ENCODE results near the gene PRR36. TPM values are rescaled to one million over a fixed set of nuclear protein-coding genes. Genes with fewer than 3 reads are reported as not detected.

The PRR36 gene
- total and polyA plus RNA-seq, 8 donors: 0.18 to 0.61 (median 0.47) TPM; not detected in 4

DNA sequence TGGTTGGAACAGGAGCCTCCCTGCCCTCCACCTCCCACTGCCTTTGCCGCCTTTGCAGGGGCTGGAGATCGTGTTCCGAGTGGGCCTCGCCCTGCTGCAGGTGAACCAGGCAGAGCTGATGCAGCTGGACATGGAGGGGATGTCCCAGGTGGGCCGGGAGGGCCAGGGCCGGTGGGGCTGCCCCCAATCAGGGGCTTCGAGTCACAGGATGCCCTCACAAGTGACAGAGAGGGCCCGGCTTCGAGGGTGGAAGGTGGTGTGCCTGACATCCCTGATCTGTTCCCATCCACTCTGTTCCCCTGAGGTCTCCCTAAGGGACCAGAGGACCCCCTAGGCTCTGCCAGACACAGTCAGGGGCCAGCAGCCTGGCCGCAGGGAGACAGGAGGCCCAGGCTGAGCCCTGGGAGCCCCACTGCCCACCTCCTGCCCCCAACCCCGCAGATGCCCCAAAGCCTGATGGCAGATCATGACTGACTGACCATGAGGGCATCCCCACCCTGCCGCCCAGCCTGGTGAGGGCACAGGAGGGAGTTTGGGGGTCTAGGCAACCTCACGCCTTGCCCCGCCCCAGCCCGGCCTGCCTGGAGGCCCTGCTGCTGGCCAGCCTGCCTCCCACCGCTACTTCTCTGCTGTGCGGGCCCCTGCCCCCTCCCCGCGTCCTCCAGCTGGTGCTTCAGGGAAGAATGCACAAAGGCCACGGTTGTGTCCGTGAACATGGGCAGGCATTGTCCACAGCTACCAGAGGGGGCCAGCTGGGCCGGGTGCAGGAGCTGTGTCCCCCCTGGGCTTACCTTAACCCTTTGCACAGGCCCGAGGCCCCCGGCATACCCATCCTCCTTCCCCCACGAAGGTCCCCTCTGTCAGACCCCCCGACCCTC is 22.3 kb downstream of the PRR36 start:
- no peak overlapping the region for H3K4me3 ChIP-seq
- no peak for DNase-seq
- peaks cover 0 to 19% (median 11%) of the 10 kb centered on the region in 4 donors for H3K36me3 ChIP-seq
- no peak overlapping the region for H3K27ac ChIP-seq
- intact Hi-C loops (cut with DNase I; ENCODE audit: low total_unique reads): loop anchor here (10.0 kb wide), 1 partner anchor 73 kb away; the partner anchor contains the start of genes CTXN1 and SNAPC2
- TF ChIP-seq CTCF (IDR thresholded peaks at IDR 0.05): no peak
- TF ChIP-seq POLR2AphosphoS5 (IDR thresholded peaks at IDR 0.05): no peak
- peaks cover 0 to 18% (median 10%) of the 10 kb centered on the region in 4 donors for H3K4me1 ChIP-seq
- H3K27me3 ChIP-seq: peaks cover 0 to 16% (median 0%) of the 10 kb centered on the region in 3 donors
- WGBS, 5 donors: 84 to 92% (median 86%) methylated on average over 17 to 26 of the region's 26 CpGs
- H3K9me3 ChIP-seq: no peaks in the 10 kb centered on the region

GRCh38 chr19:7850945-7851622 is 23.1 kb downstream of the PRR36 start:
- no peak overlapping the region for H3K27ac ChIP-seq
- H3K4me3 ChIP-seq: no peak overlapping the region
- 85 to 93% (median 90%) methylated on average over 11 to 19 of the region's 19 CpGs for WGBS, 5 donors
- TF ChIP-seq EP300 (IDR thresholded peaks at IDR 0.05) (no peak), CTCF (IDR thresholded peaks at IDR 0.05) (no peak), POLR2A (IDR thresholded peaks at IDR 0.05) (no peak), POLR2AphosphoS5 (IDR thresholded peaks at IDR 0.05) (no peak)
- no peaks in the 10 kb centered on the region for H3K9me3 ChIP-seq
- H3K4me1 ChIP-seq: peaks cover 0 to 18% (median 10%) of the 10 kb centered on the region in 4 donors
- intact Hi-C loops (cut with DNase I; ENCODE audit: low total_unique reads): loop anchor here (10.0 kb wide), 1 partner anchor 74 kb away; the partner anchor contains the start of genes CTXN1 and SNAPC2
- no peak for DNase-seq
- H3K27me3 ChIP-seq: peaks cover 0 to 8% (median 0%) of the 10 kb centered on the region in 3 donors
- peaks cover 0 to 17% (median 9%) of the 10 kb centered on the region in 4 donors for H3K36me3 ChIP-seq

DNA sequence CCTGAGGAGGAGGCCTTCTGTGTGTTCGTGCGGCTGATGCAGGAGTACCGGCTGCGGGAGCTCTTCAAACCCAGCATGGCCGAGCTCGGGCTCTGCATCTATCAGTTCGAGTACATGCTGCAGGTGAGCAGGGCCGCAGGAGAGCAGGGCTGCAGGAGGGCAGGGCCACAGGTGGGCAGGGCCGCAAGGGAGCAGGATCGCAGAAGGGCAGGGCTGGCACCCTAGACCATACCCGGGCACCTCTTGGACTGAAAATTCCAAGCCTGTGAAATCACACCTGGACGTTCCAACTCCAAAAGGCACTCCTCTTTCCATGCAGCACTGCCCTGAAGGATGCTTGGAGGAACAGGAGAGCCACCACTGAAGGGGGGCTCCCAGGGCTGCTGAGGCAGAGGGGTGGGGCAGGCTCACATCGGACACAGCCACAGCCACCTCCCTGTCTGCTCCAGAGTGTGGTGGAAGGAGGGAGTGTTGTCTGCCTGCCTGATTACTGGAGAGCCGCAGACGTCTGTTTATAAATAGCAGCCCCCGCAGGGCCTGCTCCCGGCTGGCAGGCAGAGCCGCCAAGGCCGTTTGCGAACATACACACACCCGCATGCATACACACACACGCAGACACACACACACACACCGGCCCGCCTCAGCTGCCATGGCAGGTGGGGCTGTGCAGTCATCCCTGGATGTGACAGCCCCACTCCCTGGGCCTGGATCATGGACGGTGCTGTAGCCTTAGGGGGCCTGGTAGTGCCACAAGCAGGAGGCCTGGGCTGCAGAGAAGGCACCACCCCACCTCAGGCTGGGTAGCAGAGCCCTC is 24.0 kb downstream of the PRR36 start:
- TF ChIP-seq CTCF (IDR thresholded peaks at IDR 0.05) (no peak), POLR2A (IDR thresholded peaks at IDR 0.05) (no peak), EP300 (IDR thresholded peaks at IDR 0.05) (no peak), POLR2AphosphoS5 (IDR thresholded peaks at IDR 0.05) (no peak)
- Histone ChIP-seq H3K4me3 (no peak overlapping the region), H3K27me3 (no peaks in the 10 kb centered on the region), H3K36me3 (peaks cover 0 to 14% (median 6%) of the 10 kb centered on the region in 4 donors), H3K9me3 (no peaks in the 10 kb centered on the region), H3K27ac (no peak overlapping the region), H3K4me1 (peaks cover 0 to 18% (median 10%) of the 10 kb centered on the region in 4 donors)
- DNase-seq: peak in 1 of 2 donors; percentile 59
- whole genome bisulfite sequencing, 5 donors: 58 to 72% (median 60%) methylated on average over 17 to 25 of the region's 25 CpGs
- intact Hi-C loops (cut with DNase I; ENCODE audit: low total_unique reads): loop anchor here (10.0 kb wide), 2 partner anchors 75 to 155 kb away; partner anchors contain the start of genes CTXN1, ELAVL1 and SNAPC2

All from stomach (tissue), 9 donors.